Measurements from ENCODE around the gene EXOC4.

EXOC4 gene

GRCh38 chr7:133371616-133372015, 118.7 kb downstream of the EXOC4 start:
- DNase-seq: no peak

GRCh38 chr7:133372337-133372736, 119.5 kb downstream of the EXOC4 start:
- no peak for DNase-seq

- no peak for DNase-seq
Measured at GRCh38 chr7:133376514-133376913, 123.6 kb downstream of the EXOC4 start.

- no peak for DNase-seq
Measured at GRCh38 chr7:133381965-133382364, 129.1 kb downstream of the EXOC4 start.

GRCh38 chr7:133382775-133383559, 130.1 kb downstream of the EXOC4 start:
- DNase-seq: no peak

- DNase-seq: no peak
Measured at GRCh38 chr7:133386205-133386604, 133.3 kb downstream of the EXOC4 start.

GRCh38 chr7:133389727-133390126, 136.8 kb downstream of the EXOC4 start:
- no peak for DNase-seq

GRCh38 chr7:133391206-133391605, 138.3 kb downstream of the EXOC4 start:
- DNase-seq: no peak

GRCh38 chr7:133394369-133394768, 141.5 kb downstream of the EXOC4 start:
- DNase-seq: no peak

GRCh38 chr7:133395551-133395950, 142.7 kb downstream of the EXOC4 start:
- DNase-seq: no peak

- DNase-seq: no peak
Measured at GRCh38 chr7:133398506-133398905, 145.6 kb downstream of the EXOC4 start.

- DNase-seq: no peak
Measured at GRCh38 chr7:133401225-133401624, 148.3 kb downstream of the EXOC4 start.

- no peak for DNase-seq
Measured at GRCh38 chr7:133408212-133408611, 155.3 kb downstream of the EXOC4 start.

- DNase-seq: no peak
Measured at GRCh38 chr7:133409421-133409820, 156.5 kb downstream of the EXOC4 start.

- DNase-seq: no peak
Measured at GRCh38 chr7:133409966-133410365, 157.1 kb downstream of the EXOC4 start.

- no peak for DNase-seq
Measured at GRCh38 chr7:133411395-133411794, 158.5 kb downstream of the EXOC4 start.

- no peak for DNase-seq
Measured at GRCh38 chr7:133412942-133413341, 160.1 kb downstream of the EXOC4 start.

- no peak for DNase-seq
Measured at GRCh38 chr7:133419041-133419440, 166.2 kb downstream of the EXOC4 start.

GRCh38 chr7:133423618-133424017, 170.7 kb downstream of the EXOC4 start:
- DNase-seq: no peak

- no peak for DNase-seq
Measured at GRCh38 chr7:133428326-133428725, 175.4 kb downstream of the EXOC4 start.

- no peak for DNase-seq
Measured at GRCh38 chr7:133428876-133429275, 176.0 kb downstream of the EXOC4 start.

- DNase-seq: no peak
Measured at GRCh38 chr7:133429371-133429770, 176.5 kb downstream of the EXOC4 start.

GRCh38 chr7:133431134-133431724, 178.4 kb downstream of the EXOC4 start:
- no peak for DNase-seq

GRCh38 chr7:133433165-133433812, 180.4 kb downstream of the EXOC4 start:
- no peak for DNase-seq

Measured in activated gamma-delta T cell treated with Interleukin-2 at 50 U/mL for 16 hours (primary cell).